Measurements from ENCODE around the gene PDZRN3.

PDZRN3 gene

DNA sequence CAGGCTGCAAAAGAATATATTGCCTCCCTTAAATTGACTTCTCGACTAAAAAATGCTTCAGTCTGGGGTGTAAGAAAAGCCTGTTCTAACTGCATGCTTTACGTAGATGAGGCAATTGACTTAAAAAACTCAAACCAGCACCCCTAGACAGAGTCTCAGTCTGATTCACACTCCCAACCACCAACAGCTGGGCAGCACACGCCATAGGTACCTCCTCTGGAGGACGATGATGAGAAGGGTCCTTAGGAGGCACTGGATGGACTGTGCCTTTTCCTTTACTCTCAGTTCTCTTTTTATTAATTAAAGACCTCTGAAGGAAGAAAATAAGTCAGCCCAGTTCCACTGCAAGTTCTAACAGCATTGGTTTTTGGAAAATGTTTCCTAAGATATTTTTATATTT lies 175.0 kb downstream of the PDZRN3 start:
- no peak for DNase-seq (ENCODE audit: low spot score)

DNA sequence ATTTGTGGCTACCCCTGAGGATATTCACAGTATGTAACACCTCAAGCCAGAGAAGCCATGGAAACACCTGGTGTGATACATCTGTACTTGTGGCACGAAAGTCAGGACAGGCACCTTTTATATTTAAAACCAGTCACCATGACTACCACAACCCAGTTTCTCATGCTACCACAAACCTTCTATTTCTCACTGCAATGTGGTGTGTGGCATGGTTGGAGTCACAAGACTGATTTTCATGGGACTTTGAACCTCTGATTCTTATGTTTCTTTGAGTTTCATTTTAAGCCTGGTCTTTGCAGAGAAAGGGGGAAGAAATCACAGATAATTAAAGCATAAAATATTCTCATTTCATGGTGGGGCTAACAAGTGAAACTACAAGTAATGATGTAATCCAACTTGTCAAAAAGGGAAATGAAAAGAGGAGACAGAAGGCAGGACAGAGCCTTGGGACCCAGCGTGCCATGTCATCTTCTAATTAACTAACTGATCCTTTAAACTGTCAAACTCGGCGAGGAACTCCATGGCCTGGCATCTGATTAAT lies 175.9 kb downstream of the PDZRN3 start:
- DNase-seq (ENCODE audit: low spot score) = no peak

DNA sequence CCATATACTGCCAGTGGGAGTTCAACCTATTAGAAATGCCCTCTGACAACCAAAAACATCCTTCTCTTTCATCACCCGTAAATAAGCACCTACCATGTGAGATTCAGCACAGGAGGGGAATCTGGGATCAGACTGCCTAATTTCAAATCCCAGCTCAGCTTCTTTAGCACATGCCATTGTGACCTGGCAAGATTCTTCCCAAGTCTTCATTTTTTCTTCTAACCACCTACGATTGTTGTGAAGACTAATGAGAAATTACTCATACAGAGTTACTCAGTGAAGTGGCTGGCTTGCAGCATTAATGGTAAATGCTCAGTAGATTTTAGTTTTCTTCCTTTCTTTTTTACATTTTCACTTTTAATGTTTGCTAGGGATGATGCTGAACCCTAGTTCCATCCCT lies 176.7 kb downstream of the PDZRN3 start:
- no peak for DNase-seq (ENCODE audit: low spot score)

DNA sequence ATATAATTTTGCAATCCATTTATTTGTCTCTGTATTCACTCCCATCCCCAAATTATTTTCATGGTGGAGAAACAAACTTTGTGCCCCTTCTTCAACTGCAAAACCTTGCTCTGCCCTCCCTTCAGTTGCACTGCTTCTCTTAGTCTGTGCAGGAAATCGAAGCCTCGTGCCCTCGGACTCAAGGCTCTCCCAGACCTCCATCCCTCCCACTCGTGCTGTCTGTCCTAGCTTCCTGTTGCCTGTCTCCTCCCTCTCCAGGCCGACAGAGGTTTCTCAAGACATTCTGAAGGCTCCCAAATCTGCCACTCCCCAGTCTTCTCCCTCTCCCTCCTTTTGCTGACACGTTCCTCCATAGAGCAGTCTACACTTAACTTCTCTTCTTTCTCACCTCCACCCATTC lies 177.6 kb downstream of the PDZRN3 start:
- no peak for DNase-seq (ENCODE audit: low spot score)

DNA sequence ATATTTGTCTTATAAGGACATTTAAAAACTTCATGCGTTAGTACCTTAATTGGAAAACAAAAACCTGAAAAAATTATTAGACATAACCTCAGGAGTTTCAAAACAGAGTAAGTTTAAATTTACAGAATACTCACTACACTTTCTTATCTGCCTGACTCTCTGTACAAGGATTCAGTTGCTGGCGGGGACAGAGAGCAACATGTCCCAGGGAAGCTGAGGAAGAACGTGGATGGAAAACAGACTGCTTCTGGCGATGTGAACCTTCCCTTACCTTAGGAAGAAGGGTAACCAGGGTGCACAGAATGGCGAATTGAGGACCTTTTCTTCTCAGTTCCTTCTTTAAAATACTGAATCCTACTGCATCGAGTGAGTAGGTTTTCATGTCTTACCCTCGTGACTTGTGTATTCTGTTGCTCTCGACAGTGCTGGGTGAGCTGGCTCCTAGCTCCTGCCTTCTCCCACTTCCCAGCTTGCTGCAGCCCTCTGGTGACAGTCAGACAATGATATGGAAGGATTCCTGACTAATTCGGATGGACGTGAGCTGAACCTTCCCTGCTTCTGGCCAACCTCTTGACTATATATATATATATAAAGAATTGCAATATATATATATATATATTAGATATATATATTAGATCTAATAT lies 178.2 kb downstream of the PDZRN3 start:
- no peak for DNase-seq (ENCODE audit: low spot score)

DNA sequence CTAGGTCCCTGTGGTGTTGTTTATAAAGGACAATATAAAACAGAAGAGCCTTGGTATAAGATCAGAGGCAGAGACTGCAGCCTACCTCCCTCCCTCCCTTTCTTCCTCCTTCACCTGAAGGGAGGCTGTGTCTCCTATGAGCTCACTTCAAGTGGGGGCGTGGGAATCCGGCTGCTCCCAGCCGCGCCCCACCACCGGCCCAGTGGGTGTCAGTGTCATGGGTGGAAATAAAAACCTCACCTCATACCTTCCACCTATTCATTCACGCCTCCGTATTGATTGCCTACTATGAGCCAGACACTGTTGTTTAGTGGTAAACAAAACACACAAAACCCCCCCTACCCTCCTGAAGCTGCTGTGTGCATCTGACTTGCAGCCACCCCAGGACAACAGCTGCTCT lies 181.9 kb downstream of the PDZRN3 start:
- no peak for DNase-seq (ENCODE audit: low spot score)

DNA sequence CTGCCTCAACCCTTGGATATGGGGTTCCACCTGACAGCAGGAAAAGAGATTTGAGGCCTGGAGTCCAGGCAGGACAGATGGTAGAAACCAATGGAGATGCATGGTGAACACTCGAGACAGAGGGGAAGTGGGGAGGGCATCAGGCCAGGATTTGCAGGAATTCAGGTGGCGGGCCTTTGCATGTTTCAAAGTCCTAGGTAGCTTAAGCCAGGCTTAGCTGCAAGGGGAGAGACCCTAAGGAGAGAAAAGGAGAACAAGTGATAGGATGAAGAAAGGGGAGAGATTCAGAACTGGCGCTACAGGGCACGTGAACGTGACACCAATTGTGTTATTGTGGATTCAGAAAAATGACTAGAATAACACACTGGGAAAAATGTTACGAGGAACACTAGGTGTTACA lies 182.6 kb downstream of the PDZRN3 start:
- no peak for DNase-seq (ENCODE audit: low spot score)

DNA sequence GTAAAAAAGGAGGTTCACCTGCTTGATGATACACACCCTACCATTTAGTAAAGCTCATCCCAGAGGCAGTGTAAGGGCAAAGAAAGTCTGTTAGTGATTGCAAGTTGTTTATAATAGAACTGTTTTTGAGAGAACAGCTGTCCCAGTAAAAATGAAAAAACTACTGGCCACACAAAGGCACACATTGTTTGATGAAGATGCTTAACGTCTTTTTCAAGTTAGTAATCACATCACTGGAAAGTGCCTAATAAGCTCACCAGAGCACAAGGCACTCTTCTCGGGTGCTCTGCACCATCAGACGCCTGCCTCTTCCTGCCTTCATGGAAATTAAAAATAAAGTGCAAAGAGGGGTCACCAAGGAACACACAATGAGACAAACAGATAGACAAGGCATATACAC lies 186.9 kb downstream of the PDZRN3 start:
- DNase-seq (ENCODE audit: low spot score) = no peak

DNA sequence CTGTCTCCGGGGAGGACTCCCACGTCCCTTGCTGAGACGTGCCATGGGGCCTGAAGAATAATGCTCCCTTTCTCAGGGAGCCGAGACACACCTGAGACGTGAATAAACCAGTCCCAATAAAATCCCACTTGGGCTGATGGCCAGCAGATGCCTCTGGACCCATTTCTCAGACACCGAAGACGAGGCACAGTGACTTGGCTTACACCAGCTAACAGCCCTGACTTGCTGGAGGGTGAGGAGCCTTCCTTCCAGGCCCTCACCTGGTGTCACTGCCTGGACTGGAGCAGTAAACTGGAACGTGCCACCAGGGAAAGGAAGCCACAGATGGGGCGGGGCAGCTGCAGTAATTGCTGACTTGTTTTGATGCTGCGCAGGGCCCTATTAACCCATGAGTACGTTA lies 189.7 kb downstream of the PDZRN3 start:
- DNase-seq (ENCODE audit: low spot score) = no peak

DNA sequence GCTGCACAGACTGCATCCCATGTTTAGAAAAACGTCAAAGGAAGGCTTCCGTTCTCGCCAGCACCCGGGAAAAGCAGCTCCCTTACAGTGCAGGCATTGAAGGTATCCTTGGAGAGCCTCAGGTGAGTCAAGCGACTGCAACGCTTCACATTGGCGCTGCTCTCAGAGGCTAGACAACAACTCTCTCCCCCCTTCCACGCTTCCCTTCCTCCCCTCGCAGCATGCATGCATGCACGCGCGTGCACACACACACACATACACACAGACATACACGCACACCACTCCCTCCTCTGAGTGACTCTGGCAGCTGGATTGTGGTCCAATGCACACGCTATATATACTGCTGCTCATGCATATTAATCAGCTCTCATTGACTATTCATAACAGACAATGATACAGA lies 191.1 kb downstream of the PDZRN3 start:
- no peak for DNase-seq (ENCODE audit: low spot score)

DNA sequence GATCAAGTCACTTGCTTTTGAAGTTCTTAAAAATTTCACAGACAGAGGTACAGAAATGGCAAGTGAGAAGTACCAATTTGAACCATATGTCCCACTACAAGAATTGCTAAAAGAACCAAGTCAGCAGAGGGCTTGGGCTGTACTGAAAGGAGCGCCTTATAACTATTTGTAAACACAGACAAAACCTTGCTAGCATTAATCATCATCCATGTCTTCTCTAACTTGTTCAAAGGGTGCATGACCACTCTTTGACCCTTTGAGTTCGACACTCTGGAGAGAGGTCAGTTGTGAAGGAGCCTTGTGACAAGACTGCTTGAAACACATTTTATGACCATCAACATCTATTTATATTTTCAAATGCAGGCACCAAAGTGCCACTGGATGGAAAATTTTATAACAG lies 191.7 kb downstream of the PDZRN3 start:
- no peak for DNase-seq (ENCODE audit: low spot score)

DNA sequence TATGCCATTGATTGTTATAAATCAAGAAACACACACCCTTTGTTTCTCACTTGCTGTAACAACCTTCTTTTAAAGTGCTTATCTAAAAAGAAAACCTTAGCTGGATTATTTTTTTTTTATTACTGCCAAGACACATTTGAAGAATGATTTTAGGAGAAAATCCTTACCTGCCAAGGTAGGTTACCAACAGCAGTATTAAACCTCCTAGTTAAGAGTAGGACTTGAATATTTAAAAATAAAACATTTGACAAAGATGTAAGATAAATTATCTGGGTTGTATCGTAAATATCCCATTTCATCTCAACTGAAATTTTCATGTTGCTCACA lies 192.1 kb downstream of the PDZRN3 start:
- no peak for DNase-seq (ENCODE audit: low spot score)

DNA sequence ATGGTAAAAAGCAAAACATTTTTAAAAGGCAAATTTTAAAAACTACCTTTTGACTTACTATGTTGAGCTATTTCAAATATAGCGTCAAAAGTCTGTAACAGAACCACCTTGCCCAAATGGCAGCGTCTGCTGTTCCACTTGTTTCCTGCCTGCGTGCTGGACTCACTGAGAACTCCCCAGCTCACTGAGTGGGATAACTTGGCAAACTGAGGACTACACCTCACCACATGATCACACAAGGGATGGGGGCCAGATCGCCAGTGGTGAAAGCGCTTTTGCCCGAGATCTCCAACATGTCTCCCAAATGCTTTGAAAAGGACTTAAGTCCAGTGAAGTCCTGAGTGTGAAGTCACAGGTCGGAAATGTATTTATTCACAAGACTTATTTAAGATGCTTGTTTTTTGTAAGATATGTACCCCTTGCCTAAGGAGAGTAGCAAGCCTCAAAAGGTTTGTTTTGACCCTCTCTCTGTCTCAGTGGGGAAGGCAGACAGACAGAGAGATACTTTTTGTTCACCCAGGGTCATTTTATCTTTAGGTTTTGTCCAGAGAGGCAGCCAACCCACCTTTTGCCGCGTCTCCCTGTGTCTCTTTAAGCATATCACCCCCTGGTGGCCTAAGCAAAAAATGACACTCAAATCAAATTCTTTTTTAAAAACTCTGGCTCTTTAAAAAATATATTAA lies 192.6 kb downstream of the PDZRN3 start:
- DNase-seq (ENCODE audit: low spot score) = no peak

DNA sequence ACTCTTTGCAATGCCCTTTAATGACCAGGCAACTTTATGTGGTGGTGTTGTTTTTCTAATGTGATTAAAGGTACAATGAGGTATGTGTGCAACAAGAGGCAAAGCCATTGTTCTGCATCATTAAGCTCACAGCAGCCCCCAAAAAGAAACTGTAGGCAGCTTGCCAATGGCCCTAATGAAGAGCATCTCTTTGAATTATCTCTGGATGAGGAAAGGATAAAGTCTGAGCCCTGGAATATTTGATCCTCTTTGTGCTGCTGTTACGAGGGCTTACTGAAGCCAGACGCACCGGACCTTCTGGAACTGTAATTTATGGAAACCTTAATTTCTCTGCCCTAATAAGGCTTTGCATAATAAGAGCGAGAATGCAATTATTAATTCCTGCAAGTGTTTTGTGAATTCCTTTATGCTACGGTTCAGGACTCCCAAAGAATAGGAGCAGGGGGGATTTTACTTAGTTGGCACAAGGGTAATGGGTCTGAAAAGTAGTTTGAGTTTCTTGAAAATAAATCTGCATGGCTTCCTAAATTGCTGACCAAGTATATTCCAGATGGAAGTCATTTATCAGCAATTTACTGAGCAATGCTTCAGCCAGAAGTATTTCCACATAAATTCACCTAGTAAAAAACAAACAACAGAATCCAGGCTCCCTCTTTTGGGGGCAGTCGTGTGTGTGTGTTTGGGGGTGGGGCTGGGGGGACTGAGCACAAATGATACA lies 193.4 kb downstream of the PDZRN3 start:
- DNase-seq (ENCODE audit: low spot score) = no peak

DNA sequence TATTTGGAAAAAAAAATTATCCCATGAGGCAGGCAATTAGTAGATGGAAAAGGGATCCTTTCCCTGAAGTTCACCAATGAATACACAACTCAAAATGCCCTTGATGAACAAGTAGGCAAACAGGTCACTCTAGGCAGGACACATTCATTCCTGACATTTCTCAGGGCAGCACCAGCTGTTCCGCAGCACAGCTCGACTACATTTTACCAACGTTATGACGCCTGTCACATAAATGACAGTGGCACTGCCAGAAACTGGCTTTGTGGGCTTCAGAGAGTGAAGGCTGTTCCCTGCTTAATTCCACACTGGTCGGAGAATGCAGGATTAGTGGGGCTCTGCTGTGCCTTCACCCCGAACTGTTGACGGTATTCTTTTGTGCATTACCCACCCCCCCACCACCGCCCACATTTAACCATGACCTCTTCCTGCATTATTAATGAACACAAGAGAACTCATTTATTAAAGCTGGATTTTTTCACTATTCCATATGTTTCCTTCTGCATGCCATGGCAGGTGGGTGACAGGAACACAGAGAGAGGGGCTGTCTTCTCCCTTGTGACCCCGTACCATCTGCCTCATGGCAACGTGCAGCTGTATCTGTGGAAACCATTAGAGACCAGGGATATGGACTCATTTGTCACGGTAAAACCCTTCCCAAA lies 197.6 kb downstream of the PDZRN3 start:
- DNase-seq (ENCODE audit: low spot score) = no peak

DNA sequence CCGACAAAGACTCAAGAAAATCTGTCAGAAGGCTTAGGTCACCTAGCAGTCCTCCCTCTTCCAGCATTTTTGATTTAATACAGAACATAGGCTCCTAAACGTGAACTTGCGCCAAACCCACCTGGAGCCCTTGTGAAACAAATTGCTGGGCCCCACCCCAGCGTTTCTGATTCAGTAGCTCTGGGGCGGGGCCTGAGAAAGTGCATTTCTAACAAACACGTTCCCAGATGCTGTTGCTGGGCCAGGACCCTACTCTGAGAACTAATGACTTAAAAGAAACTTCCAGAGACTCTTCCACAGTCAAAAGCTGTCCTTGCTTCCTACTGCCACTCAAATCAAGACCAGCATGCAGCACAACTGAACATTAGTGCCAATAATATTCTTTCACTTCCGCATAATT lies 198.1 kb downstream of the PDZRN3 start:
- no peak for DNase-seq (ENCODE audit: low spot score)

DNA sequence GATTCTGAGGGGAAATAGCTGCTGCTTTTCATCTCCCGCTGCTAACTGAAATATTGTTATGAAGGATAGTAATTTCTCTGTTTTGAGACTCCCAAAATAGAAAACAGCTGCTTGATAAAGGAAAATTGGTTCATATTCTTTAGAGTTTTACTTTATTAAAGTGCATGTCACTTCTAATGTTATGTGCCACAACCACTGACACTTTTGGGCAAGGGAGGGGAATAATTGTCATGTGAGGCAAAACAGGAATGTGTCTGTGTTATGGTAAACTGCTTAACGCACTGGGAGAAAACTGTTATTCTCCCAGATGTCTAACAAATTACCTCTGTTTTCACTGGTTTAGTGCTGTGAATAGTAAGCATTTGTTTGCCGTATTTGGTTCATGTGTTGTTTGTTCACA lies 201.6 kb downstream of the PDZRN3 start:
- no peak for DNase-seq (ENCODE audit: low spot score)

DNA sequence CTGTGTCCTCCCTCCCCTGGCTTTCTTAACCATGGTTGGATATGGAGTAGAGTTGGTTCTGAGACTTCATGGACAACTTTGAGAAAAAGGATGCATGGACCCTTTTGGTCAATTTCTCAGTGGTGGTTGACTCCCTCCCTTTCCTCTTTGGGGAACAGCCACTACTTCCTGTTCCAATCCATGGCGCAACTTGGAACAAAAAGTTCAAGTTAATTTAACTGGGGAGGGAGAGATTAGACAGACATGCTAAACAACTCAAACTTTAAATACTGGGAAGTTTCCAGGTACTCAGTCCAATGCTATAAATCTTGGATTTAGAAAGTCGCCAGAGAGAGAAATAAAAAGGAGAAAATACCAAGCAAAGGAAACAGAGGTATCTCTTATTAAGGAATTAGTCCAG lies 202.2 kb downstream of the PDZRN3 start:
- no peak for DNase-seq (ENCODE audit: low spot score)

DNA sequence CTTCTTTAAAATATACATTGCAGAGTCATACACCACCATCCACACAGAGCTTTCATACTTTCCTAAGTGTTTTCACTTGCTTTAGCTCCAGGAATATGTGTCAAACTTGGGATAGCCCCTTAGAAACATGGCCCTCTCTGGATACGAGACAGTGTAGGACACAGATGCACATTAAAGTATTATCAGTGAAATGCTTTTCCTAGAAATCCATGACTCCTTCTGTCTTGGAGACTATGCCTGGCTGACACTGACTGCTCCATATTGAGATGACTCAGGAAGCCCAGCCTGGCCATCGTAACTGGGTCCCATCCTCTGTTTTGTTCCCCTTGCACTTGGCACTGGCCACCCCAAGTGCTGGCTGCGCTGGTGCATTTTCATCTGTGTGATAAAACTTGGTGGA lies 204.8 kb downstream of the PDZRN3 start:
- no peak for DNase-seq (ENCODE audit: low spot score)

DNA sequence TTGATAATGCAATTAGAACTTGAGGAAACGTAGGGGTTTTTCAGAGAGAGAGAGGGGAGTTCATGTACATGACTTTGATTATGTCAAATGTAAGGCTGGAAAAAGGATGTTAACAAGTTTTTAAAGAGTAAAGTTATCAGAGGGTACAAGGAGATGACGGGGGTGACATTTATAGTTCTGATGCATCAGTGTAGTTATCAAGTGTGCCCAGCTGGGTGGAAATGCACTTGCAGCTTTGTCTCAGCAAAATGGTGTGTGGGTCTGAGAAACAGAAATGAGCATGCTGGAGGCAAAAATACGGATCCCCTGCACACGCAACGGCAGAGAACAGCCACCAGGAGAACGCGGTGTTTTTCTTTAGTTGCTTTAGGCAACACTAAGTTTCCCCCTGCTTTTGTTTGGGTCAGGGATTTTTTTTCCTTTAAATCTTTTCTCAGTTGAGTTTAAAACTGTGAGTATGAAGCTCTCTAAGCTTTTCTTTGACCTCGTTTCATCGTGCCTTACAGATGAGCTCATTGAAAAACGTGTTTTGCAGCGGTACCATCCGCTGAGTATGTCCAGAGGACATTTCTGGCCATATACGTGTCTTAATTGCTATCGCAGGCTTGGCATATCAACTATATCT lies 205.4 kb downstream of the PDZRN3 start:
- DNase-seq (ENCODE audit: low spot score) = no peak

DNA sequence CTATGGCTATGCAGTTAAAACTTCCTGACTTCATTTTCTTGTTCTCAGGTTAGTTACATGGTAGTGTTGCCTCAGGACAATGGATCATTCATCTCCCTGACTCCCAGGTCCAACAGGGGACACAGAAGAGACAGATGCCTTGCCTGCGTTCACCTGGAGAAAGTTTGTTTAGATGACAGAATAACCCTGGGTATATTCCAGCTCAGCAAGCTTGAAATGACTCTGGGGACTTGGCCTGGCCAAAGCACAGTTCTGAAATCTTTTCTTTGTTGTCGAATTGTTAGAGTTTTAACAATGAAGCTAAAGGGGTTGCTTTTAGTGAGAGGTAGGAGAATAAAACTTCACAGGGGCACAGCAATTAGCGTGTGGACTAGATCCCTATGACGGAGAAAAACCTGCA lies 206.1 kb downstream of the PDZRN3 start:
- DNase-seq (ENCODE audit: low spot score) = no peak

DNA sequence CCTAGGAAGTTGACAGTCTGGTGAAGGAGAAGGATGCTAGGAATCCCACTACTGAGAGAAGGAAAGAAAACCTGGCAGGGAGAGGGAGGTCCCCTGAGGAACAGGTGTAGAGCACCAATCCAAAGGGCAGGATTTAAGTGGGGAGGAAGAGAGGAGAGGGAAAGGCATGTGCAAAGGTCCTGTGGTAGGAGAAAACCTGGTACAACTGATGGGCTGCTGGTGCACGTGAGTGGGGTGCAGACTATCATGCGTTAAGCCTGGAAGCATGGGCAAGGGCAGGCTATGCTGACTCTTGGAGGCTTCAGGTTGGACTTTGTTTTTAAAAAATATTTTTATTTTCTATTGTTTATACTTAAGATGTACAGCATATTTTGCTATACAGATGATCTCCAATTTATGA lies 209.6 kb downstream of the PDZRN3 start:
- DNase-seq (ENCODE audit: low spot score) = no peak
